ENCODE measurements around the gene PCTP.

PCTP gene

GRCh38 chr17:55769625-55770000 is 18.8 kb downstream of the PCTP start:
- TF ChIP-seq CTCF (IDR thresholded peaks at IDR 0.05; ENCODE audit: insufficient read depth, low read length, poor library complexity, severe bottlenecking) = no peak
- H3K36me3 ChIP-seq (ENCODE audit: control insufficient read depth, insufficient read depth, low read length) = no peaks in the 10 kb centered on the region; the same call in 1 of the 2 replicates
- no peak for DNase-seq (ENCODE audit: extremely low read depth, insufficient read length)
- H3K27me3 ChIP-seq (replicated peaks; ENCODE audit: control insufficient read depth, insufficient read depth, low read length) = no peaks in the 10 kb centered on the region
- no peak overlapping the region for H3K4me3 ChIP-seq (replicated peaks; ENCODE audit: low read depth, low read length)

GRCh38 chr17:55770196-55770870 is 19.5 kb downstream of the PCTP start:
- TF ChIP-seq CTCF (IDR thresholded peaks at IDR 0.05; ENCODE audit: insufficient read depth, low read length, poor library complexity, severe bottlenecking) = peak; percentile 31
- H3K4me3 ChIP-seq (replicated peaks; ENCODE audit: low read depth, low read length) = no peak overlapping the region
- H3K36me3 ChIP-seq (ENCODE audit: control insufficient read depth, insufficient read depth, low read length) = no peaks in the 10 kb centered on the region; the same call in 1 of the 2 replicates
- no peak for DNase-seq (ENCODE audit: extremely low read depth, insufficient read length)
- H3K27me3 ChIP-seq (replicated peaks; ENCODE audit: control insufficient read depth, insufficient read depth, low read length) = no peaks in the 10 kb centered on the region

- Histone ChIP-seq H3K36me3 (ENCODE audit: control insufficient read depth, insufficient read depth, low read length) (peaks cover 2% of the 10 kb centered on the region), H3K27me3 (replicated peaks; ENCODE audit: control insufficient read depth, insufficient read depth, low read length) (no peaks in the 10 kb centered on the region), H3K4me3 (replicated peaks; ENCODE audit: low read depth, low read length) (no peak overlapping the region)
- TF ChIP-seq CTCF (IDR thresholded peaks at IDR 0.05; ENCODE audit: insufficient read depth, low read length, poor library complexity, severe bottlenecking) = no peak
- no peak for DNase-seq (ENCODE audit: extremely low read depth, insufficient read length)
Observed at GRCh38 chr17:55772086-55772485, 21.2 kb downstream of the PCTP start.

GRCh38 chr17:55773671-55774070 is 22.8 kb downstream of the PCTP start:
- Histone ChIP-seq H3K4me3 (replicated peaks; ENCODE audit: low read depth, low read length) (no peak overlapping the region), H3K36me3 (ENCODE audit: control insufficient read depth, insufficient read depth, low read length) (peaks cover 2% of the 10 kb centered on the region), H3K27me3 (replicated peaks; ENCODE audit: control insufficient read depth, insufficient read depth, low read length) (no peaks in the 10 kb centered on the region)
- no peak for DNase-seq (ENCODE audit: extremely low read depth, insufficient read length)
- TF ChIP-seq CTCF (IDR thresholded peaks at IDR 0.05; ENCODE audit: insufficient read depth, low read length, poor library complexity, severe bottlenecking) = no peak

- Histone ChIP-seq H3K36me3 (ENCODE audit: control insufficient read depth, insufficient read depth, low read length) (peaks cover 2% of the 10 kb centered on the region; the same call in 1 of the 2 replicates), H3K27me3 (replicated peaks; ENCODE audit: control insufficient read depth, insufficient read depth, low read length) (no peaks in the 10 kb centered on the region), H3K4me3 (replicated peaks; ENCODE audit: low read depth, low read length) (no peak overlapping the region)
- no peak for DNase-seq (ENCODE audit: extremely low read depth, insufficient read length)
- TF ChIP-seq CTCF (IDR thresholded peaks at IDR 0.05; ENCODE audit: insufficient read depth, low read length, poor library complexity, severe bottlenecking) = no peak
Observed at GRCh38 chr17:55774846-55775271, 24.0 kb downstream of the PCTP start.

All from GM06990 (cell line).